A549 treated with Mapracorat at 1 μM for 4 hours (cell line): ENCODE data around the gene SOHLH1. TPM values are rescaled to one million over a fixed set of nuclear protein-coding genes. Genes with fewer than 3 reads are reported as not detected.

Experiments used
- total RNA-seq: library from RNA; stranded (reverse); fragments of 200-300 nt; extraction: Qiagen RNA extraction; gene quantifications from 5 replicates; pipeline ENCODE4 v1.2.3, GENCODE V29; 2022

The SOHLH1 gene
- total RNA-seq: not detected in 5 replicates

GRCh38 chr9:135699440-135699839 is at the start of gene SOHLH1:
Gene SOHLH1, minus strand, starts transcription at chr9:135699481. Its CDS starts 14 bp downstream, at chr9:135699467.

GRCh38 chr9:135701959-135702721 is 2.9 kb upstream of the SOHLH1 start, which contains the start of gene KCNT1:
Gene KCNT1, plus strand, starts transcription at chr9:135702185. Its CDS starts 74 bp downstream, at chr9:135702259.

GRCh38 chr9:135662758-135663450 is 36.4 kb downstream of the SOHLH1 start, which contains the start of gene LCN9:
Gene LCN9, plus strand, starts transcription at chr9:135663309. Its CDS starts 13 bp downstream, at chr9:135663322.

Other genes with a start within 250 kb of the SOHLH1 start
- 13.0 to 20.2 TPM (median 18.7 TPM) in 5 replicates for gene PPP1R26, start 219.7 kb downstream of the SOHLH1 start, total RNA-seq
- 110 to 136 TPM (median 129 TPM) in 5 replicates for gene MRPS2, start 198.8 kb downstream of the SOHLH1 start, total RNA-seq
- not detected in 5 replicates for gene LCN1, start 178.0 kb downstream of the SOHLH1 start, total RNA-seq
- not detected in 5 replicates for gene OBP2A, start 153.4 kb downstream of the SOHLH1 start, total RNA-seq
- 0.25 to 0.45 TPM (median 0.34 TPM) in 4 of 5 replicates, not detected in the other for gene PAEP, start 137.7 kb downstream of the SOHLH1 start, total RNA-seq
- gene GLT6D1, start 59.9 kb downstream of the SOHLH1 start, total RNA-seq: not detected in 5 replicates
- gene LCN9, start 36.2 kb downstream of the SOHLH1 start, total RNA-seq: not detected in 5 replicates
- 0.03 to 0.05 TPM in 2 of 5 replicates, not detected in the others for gene KCNT1, start 2.7 kb upstream of the SOHLH1 start, total RNA-seq
- 20.5 to 22.9 TPM (median 21.5 TPM) in 5 replicates for gene CAMSAP1, start 208.1 kb upstream of the SOHLH1 start, total RNA-seq